Activated CD8-positive, alpha-beta T cell treated with anti-CD3 and anti-CD28 coated beads for 36 hours (primary cell): ENCODE data around the gene PLCG2. TPM values are rescaled to one million over a fixed set of nuclear protein-coding genes. Genes with fewer than 3 reads are reported as not detected.

Experiments
- ATAC-seq: fragments of 200-7000 bp; cut with Tn5 transposase; one replicate; pipeline ENCODE4 v1.10.0; 2021; ENCODE audit warnings: mild to moderate bottlenecking, moderate library complexity
- CTCF ChIA-PET: fragments of 350-600 bp; sonication (Branson Sonifier 250); formaldehyde crosslinking; loops from one replicate; lab custom pipeline; 2021; ENCODE audit warnings: antibody characterized with exemption; lab: Charles Lee
- POLR2A ChIA-PET: fragments of 350-600 bp; sonication (Branson Sonifier 250); formaldehyde crosslinking; loops from one replicate; lab custom pipeline; 2021; ENCODE audit warnings: antibody characterized with exemption; lab: Charles Lee
- DNase-seq: peaks from one replicate; pipeline ENCODE4 v3.0.0-alpha.2; 2020
- H3K27ac Mint-ChIP-seq: one replicate; pipeline ENCODE4 v1.8.0; 2021; ENCODE audit warnings: mild to moderate bottlenecking, mixed read lengths
- H3K27me3 Mint-ChIP-seq: one replicate; pipeline ENCODE4 v1.8.0; 2021; ENCODE audit warnings: mixed read lengths
- H3K36me3 Mint-ChIP-seq: one replicate; pipeline ENCODE4 v1.8.0; 2021; ENCODE audit warnings: low read depth, mixed read lengths
- H3K4me1 Mint-ChIP-seq: one replicate; pipeline ENCODE4 v1.8.0; 2021; ENCODE audit warnings: low read depth, mixed read lengths
- H3K4me3 Mint-ChIP-seq: one replicate; pipeline ENCODE4 v1.8.0; 2021; ENCODE audit warnings: mild to moderate bottlenecking, moderate library complexity, mixed read lengths
- H3K9me3 Mint-ChIP-seq: one replicate; pipeline ENCODE4 v1.8.0; 2021; ENCODE audit warnings: mixed read lengths
- CTCF ChIP-seq: fragments of 200-600 bp; IDR thresholded peaks from one replicate; pipeline ENCODE4 v1.8.0; 2022; ENCODE audit warnings: antibody characterized with exemption, mild to moderate bottlenecking
- intact Hi-C: fragments of 100-400 bp; cut with micrococcal nuclease; formaldehyde crosslinking; loops from one replicate; pipeline ENCODE4 v1.10.0; 2022
- total RNA-seq, 2 experiments: library from RNA; stranded (reverse); gene quantifications; one replicate each; pipeline ENCODE4 v1.2.3, GENCODE V29; 2021

PLCG2 gene
- total RNA-seq, 2 experiments from 2014 or later: 12.7 to 13.7 TPM

DNA sequence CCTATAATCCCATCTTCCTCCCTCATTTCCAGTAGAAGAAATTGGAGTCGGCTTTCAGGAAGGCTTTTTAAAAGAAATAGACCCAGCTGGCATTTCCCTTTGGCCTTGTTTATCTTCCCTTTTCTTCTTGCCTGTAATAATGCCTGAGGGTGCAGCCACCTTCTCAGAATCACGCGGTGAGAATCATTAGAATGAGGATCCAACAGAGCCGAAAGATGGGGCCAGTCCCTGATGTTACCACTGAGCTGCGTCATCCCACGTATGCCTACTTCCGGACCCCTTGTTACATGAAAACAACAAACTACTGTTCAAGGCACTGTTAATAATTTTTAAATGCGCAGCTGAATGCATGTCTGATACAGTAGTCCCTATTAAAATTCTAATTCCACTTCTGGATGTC is 208.0 kb downstream of the PLCG2 start:
- CTCF ChIA-PET: interaction anchor here (1.5 kb wide), 1 partner anchor 17 kb away, joined by 3 read pairs; no protein-coding TSS in a partner anchor
- peaks cover 3% of the 10 kb centered on the region for H3K27me3 Mint-ChIP-seq
- no peak for DNase-seq
- no peaks in the 10 kb centered on the region for H3K36me3 Mint-ChIP-seq
- no peak overlapping the region for H3K4me3 Mint-ChIP-seq
- intact Hi-C loops: no loop called here
- ATAC-seq: no peak
- H3K4me1 Mint-ChIP-seq: no peaks in the 10 kb centered on the region
- no peak overlapping the region for H3K27ac Mint-ChIP-seq
- POLR2A ChIA-PET: no interaction called here
- TF ChIP-seq CTCF: no peak
- no peaks in the 10 kb centered on the region for H3K9me3 Mint-ChIP-seq

DNA sequence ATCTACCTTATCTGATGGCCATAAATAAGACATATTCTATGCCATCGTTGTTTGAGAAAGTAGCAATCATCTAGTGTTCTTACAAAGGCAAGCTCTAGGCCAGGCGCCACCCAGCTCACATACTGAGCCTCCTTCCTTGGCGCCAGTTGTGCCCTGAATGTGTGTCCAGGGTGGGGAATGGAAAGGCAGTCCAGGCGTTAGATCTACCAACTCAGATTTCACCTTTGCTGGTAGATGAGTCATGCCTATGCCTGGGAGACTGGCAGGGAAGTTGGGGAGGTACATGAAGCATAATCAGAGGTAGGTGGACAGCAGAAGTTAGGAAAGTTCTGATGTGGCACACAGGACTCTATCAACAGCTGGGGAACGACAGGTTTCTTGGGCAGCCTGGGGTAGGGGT is 208.6 kb downstream of the PLCG2 start:
- intact Hi-C loops: no loop called here
- no peaks in the 10 kb centered on the region for H3K36me3 Mint-ChIP-seq
- H3K4me3 Mint-ChIP-seq: no peak overlapping the region
- ATAC-seq (no peak), DNase-seq (no peak)
- no peaks in the 10 kb centered on the region for H3K9me3 Mint-ChIP-seq
- H3K27ac Mint-ChIP-seq: no peak overlapping the region
- CTCF ChIA-PET: interaction anchor here (1.5 kb wide), 1 partner anchor 16 kb away, joined by 3 read pairs; no protein-coding TSS in a partner anchor
- POLR2A ChIA-PET: no interaction called here
- TF ChIP-seq CTCF: no peak
- no peaks in the 10 kb centered on the region for H3K4me1 Mint-ChIP-seq
- H3K27me3 Mint-ChIP-seq: peaks cover 3% of the 10 kb centered on the region

DNA sequence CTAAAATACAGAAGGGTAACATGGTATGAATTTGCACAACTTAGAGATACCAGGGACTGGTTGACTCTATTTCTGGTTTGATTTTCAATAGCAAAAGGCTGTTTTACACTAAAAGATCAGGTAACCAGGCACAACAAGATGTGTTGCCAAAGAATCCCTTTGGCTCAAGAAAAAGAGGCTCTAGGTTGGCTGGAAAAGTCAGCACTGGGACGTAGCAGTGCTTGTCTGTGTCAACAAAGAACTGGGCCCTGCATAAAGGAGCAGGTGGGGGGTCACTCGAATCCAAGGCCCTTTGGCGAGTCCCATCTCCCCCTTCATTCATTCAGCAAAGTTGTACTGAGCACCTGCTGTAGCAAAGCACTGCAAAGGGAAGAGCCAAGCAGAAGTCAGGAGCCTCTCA is 213.8 kb downstream of the PLCG2 start:
- intact Hi-C loops: no loop called here
- Mint-ChIP-seq H3K4me1 (peaks cover 4% of the 10 kb centered on the region), H3K4me3 (no peak overlapping the region), H3K27me3 (no peaks in the 10 kb centered on the region), H3K36me3 (peaks cover 3% of the 10 kb centered on the region), H3K27ac (no peak overlapping the region), H3K9me3 (no peaks in the 10 kb centered on the region)
- ChIA-PET CTCF (no interaction called here), POLR2A (no interaction called here)
- no peak for ATAC-seq
- TF ChIP-seq CTCF: no peak
- no peak for DNase-seq

DNA sequence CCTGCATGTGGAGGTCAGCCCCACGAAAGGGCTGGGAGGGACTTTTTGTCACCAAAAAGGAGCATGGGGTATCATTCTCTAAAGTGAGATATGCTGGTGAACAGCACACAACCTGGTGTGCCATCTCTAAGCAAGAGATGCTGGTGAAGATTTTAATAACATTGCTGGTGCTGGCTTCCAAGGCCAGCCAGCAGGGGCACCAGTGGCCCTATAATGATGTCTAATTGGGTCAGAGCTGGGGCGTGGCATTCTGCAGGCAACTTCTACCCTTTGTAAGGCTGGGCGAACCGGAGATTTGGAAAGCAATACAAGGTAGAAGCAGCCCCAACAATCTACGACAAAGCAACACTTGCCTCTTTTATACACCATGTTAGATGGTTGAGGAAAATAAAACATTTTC is 215.4 kb downstream of the PLCG2 start:
- Mint-ChIP-seq H3K4me3 (no peak overlapping the region), H3K4me1 (peaks cover 4% of the 10 kb centered on the region), H3K9me3 (no peaks in the 10 kb centered on the region), H3K27ac (no peak overlapping the region), H3K27me3 (no peaks in the 10 kb centered on the region), H3K36me3 (peaks cover 10% of the 10 kb centered on the region)
- ChIA-PET CTCF (no interaction called here), POLR2A (no interaction called here)
- DNase-seq (peak; percentile 20), ATAC-seq (no peak)
- TF ChIP-seq CTCF: peak; percentile 31
- intact Hi-C loops: no loop called here

DNA sequence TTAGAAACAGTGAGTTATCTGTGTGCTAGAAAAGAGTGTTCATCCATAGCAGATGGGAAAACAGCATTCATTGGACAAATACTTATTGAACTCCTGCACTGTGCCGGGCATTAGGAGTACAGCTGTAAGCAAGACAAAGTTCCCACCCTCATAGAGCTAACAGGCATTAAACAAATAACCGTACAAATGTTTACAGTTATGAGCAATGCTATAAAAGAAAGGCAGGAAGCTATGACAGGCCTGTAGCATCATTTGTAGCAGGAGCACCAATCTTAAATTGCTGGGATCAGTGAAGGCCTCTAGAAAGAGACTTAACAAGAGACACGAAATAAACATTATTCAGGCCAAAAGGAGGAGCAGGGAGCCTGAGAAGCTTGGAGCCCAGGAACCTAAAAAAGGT is 216.6 kb downstream of the PLCG2 start:
- ATAC-seq: no peak
- ChIA-PET POLR2A (no interaction called here), CTCF (no interaction called here)
- Mint-ChIP-seq H3K9me3 (no peaks in the 10 kb centered on the region), H3K4me3 (no peak overlapping the region), H3K4me1 (peaks cover 4% of the 10 kb centered on the region), H3K27me3 (no peaks in the 10 kb centered on the region), H3K36me3 (peaks cover 14% of the 10 kb centered on the region), H3K27ac (no peak overlapping the region)
- intact Hi-C loops: no loop called here
- no peak for DNase-seq
- no peak for TF ChIP-seq CTCF
